GM23248 (cell line): ENCODE results near the gene XRCC4.

Experiments
- EZH2 ChIP-seq: fragments of 200-600 bp; sonication (generic); IDR thresholded peaks from 2 replicates; pipeline ENCODE4 v1.6.1; 2018; ENCODE audit warnings: antibody characterized with exemption, mild to moderate bottlenecking; ENCODE audit not compliant: insufficient read depth, poor library complexity, severe bottlenecking
- EZH2phosphoT487 ChIP-seq: fragments of 200-600 bp; sonication (generic); IDR thresholded peaks from 2 replicates; pipeline ENCODE4 v1.6.1; 2018; ENCODE audit warnings: antibody characterized with exemption, moderate library complexity, mild to moderate bottlenecking, low read depth; ENCODE audit not compliant: insufficient read depth

DNA sequence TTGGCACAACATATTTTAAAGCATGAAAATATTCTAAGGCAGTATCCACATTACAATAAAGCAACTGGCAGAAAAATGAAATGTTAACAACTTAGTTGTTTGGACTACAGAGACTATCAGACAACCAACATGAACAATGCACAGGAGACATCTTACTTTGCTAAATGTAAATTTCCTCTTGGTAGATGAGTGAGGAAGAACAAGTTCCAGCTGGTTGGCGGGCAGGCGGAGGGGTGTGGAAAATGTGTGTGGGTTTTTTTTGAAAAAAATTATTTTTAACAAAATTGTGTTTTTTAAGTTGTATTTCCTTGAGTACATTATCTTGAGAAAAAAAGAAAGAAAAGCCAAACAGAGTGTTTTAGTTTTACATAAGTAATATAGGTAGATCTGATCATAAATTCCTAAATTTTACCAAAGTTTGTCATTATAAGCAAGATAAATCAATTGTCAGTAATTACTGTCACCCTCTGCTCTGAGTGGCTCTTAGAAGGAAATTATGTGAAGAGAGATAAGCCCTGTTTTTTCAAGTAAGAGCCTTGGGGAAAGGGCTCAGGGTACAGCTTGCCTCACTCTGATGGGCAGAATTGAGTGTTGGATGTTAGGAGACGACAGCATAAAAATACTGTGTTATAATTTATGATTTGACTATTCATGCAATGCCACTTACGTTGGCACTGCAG is 42.7 kb upstream of the XRCC4 start:
- TF ChIP-seq EZH2 = no peak
- TF ChIP-seq EZH2phosphoT487 = no peak
